H4 (cell line): ENCODE measurements around the gene CCNB3. TPM values are rescaled to one million over a fixed set of nuclear protein-coding genes. Genes with fewer than 3 reads are reported as not detected.

ENCODE experiments used
- DNase-seq: peaks from one replicate; pipeline ENCODE4 v3.0.0-alpha.2; 2015; ENCODE audit warnings: low spot score
- total RNA-seq: library from RNA; depleted of rRNA; stranded (reverse); fragments of >200 nt; shearing (Covaris generic); gene quantifications from 2 replicates; pipeline ENCODE4 v1.2.3, GENCODE V29; 2014; rRNA removed

The CCNB3 gene
- total RNA-seq, 1 experiment from 2014 or later, result 17.5 TPM

DNA sequence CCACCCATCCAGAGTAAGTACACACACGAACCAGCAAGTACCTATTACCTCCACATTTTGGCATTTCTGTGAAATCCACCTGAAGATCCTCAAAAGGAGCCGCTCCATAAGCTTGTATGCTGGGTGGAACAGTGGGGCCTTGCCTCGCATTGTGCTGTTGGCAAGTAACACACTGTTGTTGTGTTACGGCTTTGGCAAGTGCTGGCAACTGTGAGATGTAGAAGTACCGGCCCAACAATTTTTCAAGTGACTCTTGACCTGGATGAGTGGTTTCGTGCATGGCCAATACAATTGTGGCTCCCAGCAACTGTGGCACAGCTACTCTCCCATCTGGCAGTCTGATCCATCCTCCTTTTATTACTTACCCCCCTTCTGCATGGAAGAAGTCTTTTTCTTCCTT lies 128.7 kb downstream of the CCNB3 start:
- no peak for DNase-seq

DNA sequence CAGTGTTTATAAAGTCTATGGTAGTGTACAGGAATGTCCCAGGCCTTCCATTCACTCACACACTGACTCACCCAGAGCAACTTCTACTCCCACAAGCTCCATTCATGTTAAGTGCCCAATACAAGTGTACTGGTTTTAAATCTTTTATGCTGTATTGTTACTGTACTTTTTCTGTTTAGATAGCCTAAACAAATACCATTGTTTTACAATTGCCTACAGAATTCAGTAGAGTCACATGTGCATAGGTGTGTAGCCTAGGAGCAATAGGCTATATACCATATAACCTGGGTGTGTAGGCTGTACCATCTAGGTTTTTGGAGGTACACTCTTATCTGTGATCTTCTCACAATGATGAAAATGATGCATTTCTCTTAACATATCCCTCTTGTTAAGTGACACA lies 139.4 kb downstream of the CCNB3 start:
- no peak for DNase-seq

GRCh38 chrX:50372966-50373365 lies 168.4 kb downstream of the CCNB3 start:
- DNase-seq, result no peak

GRCh38 chrX:50375481-50376267 lies 171.1 kb downstream of the CCNB3 start:
- DNase-seq, result no peak

- DNase-seq, result no peak
Measured at GRCh38 chrX:50381729-50382415, 177.3 kb downstream of the CCNB3 start.

- no peak for DNase-seq
Measured at GRCh38 chrX:50386520-50386919, 182.0 kb downstream of the CCNB3 start.

DNA sequence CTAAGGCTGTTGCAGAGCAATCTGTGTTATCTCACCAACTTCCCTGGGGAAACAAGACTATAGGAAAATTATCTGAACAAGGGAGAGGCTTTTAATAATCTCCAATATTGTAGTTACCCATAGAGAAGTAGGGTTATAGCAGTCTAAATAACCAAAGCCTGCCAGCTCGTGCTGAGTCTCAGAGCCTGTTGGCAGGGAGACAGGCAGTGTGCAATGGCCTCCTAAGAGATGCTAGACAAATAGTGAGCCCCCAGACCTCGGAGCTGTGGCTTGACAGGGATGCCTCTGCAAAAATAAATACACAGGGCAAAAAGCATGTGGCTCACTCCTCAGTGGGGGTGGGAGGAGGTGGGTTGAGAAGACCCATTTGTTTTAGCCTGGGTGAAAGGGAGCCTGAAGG lies 189.3 kb downstream of the CCNB3 start:
- no peak for DNase-seq

Other genes starting within 250 kb of the CCNB3 start
- gene AKAP4, start 3.8 kb upstream of the CCNB3 start, total RNA-seq, result not detected in 2 replicates